Middle frontal gyrus (tissue), 1 donor: ENCODE data around the gene PIKFYVE.
A peak's percentile ranks its signal among the peaks of the same experiment; 100 is the strongest.
"Not testable (repeated sequence)": the region's sequence is repeated elsewhere in the genome, so short reads cannot be mapped to it uniquely, and the experiment has no call there.

Experiments used
- DNase-seq: peaks from one replicate; pipeline ENCODE4 v3.0.0-alpha.2; 2015; ENCODE audit warnings: low spot score; ENCODE audit errors: extremely low spot score

Gene PIKFYVE

DNA sequence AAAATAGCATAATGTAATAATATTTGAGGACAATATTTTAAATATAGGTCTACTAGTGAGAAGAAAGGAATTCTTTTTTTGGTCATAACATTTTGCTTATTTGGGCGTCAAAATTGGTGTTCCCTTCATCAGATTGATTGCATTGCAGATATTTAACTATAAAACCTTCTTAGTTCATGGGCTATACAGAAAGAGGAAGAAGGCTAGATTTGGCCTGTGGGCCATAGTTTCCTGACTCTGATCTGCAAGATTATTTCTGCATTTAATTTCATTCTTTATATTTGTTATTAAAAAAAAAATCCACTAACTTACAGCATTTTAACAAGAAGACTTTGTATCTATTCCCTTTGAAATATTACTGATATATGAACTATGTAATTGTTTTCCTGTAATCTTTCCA lies 31.9 kb downstream of the PIKFYVE start:
- no peak for DNase-seq

DNA sequence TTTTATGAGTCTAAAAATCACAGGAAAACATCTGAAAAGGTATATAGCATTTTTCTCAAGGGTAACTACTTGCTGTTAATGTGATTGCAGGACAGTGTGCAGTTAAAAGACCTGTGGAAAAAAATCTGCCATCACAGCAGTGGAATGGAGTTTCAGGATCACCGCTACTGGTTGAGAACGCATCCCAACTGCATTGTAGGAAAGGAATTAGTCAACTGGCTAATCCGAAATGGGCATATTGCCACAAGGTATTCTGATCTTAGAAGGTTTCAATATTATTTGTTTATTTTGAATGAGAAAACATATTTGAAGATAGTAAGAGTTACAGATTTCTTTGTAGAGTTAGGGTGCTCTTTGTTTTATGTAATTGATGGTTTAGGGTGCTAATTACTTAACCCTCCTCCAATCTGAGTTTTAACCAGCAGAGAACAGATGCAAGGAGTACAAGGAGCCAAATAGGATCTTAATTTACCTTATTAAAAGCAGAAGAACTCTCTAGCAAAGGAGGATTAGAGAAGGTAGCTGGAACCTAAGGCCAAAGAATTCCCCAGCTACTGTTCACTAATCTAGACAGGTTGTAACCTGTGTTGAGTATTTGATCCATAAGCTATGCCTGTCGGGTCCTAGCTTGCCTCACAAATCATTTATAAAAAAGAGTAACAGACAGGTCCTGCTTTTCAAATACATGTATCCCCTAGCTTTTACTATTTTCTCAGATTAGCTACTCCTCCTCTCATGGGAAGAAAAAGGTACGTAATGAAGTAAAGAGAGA lies 35.0 kb downstream of the PIKFYVE start:
- no peak for DNase-seq

DNA sequence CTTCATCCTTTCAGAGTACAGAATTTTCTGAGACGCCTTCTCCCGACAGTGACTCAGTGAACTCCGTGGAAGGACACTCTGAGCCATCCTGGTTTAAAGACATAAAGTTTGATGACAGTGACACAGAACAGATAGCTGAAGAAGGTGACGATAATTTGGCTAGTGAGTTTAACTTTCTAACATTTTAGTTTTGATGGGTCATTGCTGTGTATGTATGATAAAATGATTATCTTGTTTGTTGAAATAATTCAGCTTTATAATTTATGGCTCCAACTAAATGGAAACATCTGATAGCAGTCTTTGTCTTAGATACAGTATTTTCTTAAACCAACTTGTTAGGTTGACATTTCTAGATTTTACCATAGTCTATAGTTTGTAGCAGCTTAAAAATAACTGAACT lies 38.1 kb downstream of the PIKFYVE start:
- no peak for DNase-seq

DNA sequence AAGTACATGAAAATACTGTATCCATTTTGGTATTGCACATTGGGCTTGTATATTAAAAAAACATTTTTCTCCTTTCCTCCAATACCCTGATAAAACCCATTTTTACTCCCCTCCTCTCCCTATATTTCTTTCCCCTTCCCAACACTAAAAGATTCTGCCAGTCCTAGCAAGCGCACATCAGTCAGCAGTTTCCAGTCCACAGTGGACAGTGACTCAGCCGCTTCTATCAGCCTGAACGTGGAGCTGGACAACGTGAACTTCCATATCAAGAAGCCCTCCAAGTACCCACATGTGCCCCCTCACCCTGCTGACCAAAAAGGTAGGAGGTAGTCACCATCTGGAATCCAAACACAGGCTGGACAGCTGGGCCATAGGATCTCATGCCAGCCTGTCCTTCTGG lies 38.6 kb downstream of the PIKFYVE start:
- no peak for DNase-seq

DNA sequence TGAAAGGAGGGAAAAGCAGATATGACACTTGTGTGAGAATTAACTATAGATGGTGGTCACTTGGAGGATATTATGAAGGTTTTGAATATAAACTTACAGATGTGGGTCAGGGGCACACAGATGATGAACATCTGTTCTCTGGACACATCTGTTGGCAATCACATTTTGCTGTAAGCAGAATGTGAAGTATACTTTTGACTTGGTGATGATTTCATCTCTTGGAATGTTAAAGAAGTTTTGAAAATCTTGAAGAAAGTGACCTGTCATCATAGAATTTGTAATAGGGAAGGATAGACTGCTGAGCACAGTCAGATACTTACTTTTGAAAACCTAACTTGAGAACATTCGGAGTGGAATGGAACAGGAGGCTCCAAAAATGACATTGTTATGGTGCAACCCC lies 40.2 kb downstream of the PIKFYVE start:
- DNase-seq, result no peak

DNA sequence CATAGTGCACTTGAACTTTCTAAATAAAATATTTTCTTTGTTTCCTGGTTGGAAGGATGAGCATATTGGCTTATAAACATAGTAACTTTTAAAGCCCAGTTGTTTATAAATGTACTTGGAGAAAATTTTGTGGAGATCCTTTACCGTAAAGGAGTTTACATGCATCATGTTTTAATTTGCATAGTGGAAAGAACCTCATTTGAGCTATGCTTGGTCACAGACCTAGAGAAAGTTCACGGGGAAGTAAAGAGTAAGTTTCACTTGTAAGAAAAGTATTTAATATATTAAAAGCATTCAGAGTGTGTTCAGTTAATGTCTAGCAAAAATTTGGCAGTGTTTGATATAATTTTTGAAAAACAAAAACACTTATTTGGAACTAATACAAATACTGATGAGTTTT lies 45.3 kb downstream of the PIKFYVE start:
- no peak for DNase-seq

DNA sequence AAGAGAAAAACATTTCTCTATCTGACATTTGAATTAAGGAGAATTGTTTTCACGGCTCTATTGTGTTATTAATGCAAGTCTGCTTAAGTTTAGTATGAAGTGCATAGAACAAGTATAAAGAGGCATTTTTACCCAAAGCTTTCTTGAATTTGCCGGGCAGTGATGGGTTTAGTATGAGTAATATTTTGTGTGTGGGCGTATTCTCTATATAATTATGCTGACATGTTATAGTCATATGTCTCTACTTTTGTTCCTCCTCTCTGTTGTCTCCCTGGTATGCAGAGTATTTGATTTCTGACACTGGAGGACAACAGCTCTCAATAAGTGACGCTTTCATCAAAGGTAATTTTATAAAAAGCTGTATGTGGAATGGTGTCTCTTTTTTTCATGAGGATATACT lies 45.9 kb downstream of the PIKFYVE start:
- no peak for DNase-seq

DNA sequence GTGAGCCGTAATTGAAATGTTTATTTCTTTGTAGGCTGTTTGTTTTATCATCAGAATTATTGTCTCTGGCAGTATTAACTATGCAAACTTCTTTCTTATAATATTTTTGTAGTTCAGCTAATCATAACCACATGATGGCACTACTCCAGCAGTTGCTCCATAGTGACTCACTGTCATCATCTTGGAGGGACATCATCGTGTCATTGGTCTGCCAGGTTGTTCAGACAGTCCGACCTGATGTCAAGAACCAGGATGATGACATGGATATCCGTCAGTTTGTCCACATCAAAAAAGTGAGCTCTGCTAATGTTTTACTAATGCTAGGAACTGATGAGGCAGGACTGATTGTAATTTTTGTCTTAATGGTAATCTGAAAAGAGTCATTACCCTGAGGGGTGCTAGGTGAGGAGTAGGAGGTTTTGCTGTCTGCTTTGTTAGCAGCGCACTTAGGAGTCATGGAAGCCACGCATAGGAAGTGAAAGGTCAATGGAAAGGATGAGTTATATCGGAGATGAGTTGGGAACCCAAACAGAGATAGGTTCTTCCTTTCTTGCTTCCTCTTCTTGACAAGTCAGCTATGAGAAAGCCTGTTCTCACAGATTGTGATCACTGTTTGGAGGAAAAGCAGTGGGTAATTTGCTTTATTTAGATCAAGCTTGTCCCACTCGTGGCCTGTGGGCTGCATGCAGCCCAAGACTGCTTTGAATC lies 49.2 kb downstream of the PIKFYVE start:
- DNase-seq, result no peak

DNA sequence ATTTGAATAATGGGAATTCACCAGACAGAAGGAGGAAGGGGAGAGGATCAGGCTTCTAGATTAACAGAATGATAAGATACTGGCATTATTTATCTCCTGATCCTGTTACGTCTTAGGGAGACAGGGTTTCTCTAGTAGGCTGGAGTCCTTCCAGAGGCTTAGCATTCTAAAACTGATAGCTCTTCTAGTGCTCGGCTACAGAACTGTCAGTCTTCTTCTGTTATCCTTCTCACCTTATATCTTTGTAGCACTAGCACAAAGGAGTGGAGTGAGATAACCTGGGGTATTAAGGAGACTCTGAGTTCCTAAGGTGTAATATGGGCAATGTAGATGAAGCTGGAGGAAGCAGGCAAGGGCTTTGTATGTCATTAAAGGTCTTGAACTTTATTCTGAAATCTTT lies 52.1 kb downstream of the PIKFYVE start:
- no peak for DNase-seq

DNA sequence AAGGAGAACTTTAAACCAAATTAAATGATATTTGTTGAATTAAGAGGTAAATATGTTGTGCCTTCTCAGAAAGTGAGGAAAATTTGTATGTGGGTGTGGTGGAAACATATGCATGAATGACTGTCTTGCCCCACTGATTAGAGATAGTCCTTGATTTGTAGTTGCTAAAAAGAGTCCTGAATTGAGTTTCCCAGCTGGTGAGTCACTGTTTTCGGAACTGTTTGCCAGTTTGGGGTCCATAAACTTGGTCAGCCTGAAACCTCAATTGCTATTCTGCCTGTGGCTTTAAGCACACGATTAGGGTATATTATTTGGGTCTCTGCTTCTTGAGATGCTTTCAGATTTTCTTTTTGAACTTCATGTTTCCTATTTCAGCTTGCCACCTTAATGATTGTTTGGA lies 53.3 kb downstream of the PIKFYVE start:
- no peak for DNase-seq

DNA sequence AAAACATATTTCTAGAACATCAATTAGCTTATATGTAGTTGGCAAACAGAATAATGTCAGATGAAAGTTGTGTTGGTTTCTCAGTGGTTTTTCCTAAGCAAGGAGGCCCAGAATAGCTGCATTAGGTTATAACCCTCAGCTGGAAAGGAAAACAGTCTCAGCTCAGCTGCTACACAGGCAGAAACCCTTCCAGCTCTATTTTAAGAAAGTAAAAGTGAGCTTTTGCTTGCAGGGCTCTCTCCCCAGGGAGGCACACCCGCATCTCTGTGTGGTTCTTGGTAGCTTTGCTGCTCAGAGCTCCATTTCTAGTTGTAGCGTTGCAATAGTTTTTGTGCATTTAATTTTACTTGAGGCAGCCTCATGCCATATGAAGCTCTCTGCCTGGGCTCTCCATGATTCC lies 54.6 kb downstream of the PIKFYVE start:
- no peak for DNase-seq

DNA sequence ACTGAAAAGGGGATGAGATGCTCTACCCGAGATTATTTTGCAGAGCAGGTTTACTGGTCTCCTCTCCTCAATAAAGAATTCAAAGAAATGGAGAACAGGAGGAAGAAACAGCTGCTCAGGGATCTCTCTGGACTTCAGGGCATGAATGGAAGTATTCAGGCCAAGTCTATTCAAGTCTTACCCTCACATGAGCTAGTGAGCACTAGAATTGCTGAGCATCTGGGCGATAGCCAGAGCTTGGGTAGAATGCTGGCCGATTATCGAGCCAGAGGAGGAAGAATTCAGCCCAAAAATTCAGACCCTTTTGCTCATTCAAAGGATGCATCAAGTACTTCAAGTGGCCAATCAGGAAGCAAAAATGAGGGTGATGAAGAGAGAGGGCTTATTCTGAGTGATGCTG lies 60.0 kb downstream of the PIKFYVE start:
- no peak for DNase-seq

DNA sequence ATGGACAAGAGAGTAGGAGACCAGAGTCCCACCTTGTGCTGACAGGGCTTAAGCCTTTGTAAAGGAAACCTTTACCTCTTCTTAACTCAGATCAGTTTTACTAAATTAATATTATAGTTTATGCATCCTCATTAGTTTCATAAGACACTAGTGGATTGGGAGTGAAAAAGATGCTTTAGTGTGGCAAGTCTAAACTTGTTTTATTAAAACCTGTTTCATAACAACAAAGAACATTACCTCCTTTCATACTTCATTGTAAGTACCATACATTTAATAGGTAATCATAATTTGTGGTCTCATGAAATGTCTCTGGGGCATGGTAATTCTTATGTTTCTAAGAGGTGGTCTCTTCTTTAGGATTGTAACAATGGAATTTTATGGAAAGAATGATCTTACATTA lies 63.4 kb downstream of the PIKFYVE start:
- DNase-seq, result no peak

DNA sequence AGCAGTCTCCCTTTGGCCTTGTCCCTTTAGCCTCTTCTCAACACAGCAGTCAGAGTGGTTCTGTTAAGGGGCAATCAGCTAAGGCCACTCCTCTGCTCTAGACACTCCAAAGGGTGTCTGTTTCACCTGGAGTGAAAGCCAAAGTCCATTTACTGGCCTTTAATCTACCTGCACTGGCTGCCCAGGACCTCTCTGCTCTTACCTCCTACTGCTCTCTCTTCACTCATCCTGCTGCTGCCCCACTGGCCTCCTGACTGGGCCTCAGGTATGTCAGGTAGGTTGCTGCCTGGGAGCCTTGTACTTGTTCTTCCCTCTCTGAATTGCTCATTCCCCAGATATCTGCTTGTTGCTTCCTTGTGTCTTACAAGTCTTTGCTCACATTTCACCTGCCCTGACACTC lies 68.2 kb downstream of the PIKFYVE start:
- DNase-seq, result no peak

DNA sequence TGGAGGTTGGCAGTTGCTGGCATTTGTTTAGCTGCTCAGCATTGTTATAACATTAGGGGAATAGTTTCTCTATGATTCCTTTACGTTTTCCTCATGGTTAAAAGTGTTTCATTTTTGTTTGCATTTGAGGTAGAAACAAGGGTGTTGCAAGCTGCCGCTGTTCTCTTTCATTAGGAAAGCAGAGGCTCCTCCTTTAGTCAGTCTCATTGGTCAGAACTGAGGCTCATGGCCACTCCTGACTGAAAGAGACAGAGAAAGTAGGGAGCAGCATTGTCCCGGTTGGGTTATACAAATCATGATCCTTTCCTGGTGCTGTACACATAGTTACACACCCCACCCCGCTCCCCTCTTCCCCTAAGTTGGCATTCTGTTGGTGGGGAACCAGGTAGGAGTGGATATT lies 80.7 kb downstream of the PIKFYVE start:
- no peak for DNase-seq

DNA sequence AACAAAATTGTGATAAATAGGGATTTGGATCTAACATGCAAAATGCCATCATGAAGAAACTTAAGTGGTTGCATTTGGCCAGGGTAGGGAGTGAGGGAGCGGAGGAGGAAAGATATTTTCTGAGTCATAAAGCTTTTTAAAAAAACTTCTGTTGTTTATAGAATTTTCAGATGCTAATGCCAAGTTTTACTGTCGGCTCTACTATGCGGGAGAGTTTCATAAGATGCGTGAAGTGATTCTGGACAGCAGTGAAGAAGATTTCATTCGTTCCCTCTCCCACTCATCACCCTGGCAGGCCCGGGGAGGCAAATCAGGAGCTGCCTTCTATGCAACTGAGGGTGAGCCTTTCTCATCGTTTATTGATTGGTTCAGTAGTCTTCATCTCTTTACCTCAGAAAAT lies 84.6 kb downstream of the PIKFYVE start:
- DNase-seq, result peak; percentile 27

DNA sequence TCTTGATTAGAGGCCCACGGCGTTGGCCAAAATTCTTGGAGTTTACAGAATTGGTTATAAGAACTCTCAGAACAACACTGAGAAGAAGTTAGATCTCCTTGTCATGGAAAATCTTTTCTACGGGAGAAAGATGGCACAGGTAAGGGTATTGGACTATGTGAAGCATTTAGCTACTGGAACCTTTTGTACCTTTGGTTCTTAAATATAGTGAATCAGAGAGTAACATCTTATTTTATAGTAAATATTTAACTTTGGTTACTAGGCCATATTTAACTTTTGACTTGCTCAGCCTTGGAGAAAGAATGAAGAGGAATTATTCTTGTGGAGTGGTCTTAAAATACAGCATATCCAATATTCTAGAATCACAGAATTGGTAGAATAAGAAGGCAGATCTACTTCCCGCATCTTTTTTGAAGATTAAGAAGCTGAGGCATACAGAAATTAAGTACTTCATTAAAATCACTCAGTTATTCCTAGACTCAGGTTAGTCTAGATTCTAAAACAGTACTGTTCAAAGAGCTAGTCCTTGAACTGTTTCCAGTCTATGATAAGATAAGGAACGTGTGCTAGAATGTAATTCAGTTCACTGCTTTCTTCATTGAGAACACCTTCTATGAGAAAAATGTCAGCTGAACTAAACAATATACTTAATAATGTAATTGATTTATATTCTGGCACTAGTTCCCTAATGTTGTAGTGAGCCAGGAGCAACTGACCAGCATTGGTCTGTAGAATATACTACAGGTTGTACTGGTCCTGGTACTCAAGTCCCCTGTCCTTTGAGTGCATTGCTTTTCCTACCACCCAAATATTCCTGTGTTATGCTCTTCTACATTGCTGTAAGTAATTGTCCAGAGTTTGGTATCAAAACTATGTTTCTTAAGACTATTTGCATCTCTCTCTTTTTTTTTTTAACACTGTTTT lies 86.9 kb downstream of the PIKFYVE start:
- DNase-seq, result no peak

DNA sequence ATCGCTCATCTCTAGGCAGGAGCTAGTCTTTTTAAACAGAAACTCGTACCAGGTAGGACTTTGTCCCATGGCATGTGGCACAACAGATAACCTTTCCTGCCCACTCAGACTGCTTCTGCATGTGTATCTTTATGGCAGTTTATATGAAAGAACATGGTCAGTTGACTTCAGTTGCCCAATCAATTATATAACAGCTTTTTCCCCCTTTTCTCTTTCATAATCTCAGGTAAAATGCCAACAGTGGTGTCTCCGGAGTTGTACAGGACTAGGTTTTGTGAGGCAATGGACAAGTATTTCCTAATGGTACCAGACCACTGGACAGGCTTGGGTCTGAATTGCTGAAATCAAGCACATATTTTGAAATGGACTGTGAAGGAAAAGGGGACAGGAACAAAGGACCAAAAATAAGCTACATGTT lies 88.9 kb downstream of the PIKFYVE start:
- DNase-seq, result no peak

DNA sequence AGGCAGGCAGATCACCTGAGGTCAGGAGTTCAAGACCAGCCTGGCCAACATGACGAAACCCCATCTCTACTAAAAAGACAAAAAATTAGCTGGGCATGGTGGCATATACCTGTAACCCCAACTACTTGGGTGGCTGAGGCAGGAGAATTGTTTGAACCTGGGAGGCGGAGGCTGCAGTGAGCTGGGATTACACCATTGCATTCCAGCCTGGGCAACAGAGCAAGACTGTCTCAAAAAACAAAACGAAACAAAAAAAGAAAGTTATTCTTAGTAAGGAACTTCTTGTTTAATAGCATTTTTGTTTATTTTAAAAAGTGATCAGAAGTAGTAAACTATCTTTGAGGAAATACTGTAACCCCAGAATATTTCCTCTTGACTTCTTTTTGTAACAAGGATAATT lies 90.4 kb downstream of the PIKFYVE start:
- DNase-seq, result not testable (repeated sequence)

DNA sequence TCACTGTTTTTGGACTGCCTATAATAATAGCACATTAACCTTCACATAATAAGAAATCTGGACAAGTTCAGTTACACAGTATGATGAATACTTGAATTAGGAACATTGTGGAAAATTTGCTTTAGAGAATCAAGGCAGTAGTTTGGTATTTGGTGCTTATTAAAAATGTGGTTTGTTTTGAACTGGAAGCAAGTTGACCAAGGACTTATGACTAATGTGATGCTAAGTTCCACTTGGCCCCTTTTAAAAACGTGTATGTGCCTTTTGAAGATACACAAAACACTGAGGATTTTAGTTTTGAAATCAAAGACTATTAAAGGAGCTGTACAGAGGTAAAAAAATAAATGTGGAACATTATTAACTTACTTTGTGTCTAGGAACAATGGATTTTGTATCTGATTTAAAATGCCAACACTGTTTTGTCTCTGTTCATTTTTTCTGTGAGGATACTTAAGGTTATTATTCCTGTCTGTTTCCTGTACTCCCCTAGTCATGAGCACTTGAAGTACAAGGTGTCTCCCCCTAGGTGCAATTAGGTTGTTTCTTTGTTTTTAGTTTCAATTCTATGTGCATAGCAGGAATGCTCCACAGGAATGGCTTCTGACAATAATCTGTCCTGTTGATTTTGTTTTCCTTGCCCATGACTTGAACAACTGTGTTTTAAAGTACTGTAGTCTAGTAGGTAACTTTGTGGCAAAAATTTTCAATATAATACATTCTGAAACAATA lies 91.0 kb downstream of the PIKFYVE start:
- DNase-seq, result no peak
